Left renal pelvis (tissue), 4 donors: ENCODE measurements around the gene NPC1L1. TPM values are rescaled to one million over a fixed set of nuclear protein-coding genes. Genes with fewer than 3 reads are reported as not detected.

Experiments
- DNase-seq, 4 donors: peaks; one replicate each; pipeline ENCODE4 v3.0.0-alpha.2; 2013; ENCODE audit warnings: low read depth in 4 of 4, low spot score in 3 of 4
- polyA plus RNA-seq, 4 donors: library from polyadenylated mRNA; unstranded; fragments of 120-200 nt; gene quantifications; one replicate each; pipeline ENCODE4 v1.2.1, GENCODE V29; 2013; ENCODE audit not compliant: insufficient read length in 4 of 4

NPC1L1 gene
- 1 to 10 TPM in 3 of 4 donors, under 1 TPM in 1; 0.15 to 3.2 (median 2.3) TPM for polyA plus RNA-seq

DNA sequence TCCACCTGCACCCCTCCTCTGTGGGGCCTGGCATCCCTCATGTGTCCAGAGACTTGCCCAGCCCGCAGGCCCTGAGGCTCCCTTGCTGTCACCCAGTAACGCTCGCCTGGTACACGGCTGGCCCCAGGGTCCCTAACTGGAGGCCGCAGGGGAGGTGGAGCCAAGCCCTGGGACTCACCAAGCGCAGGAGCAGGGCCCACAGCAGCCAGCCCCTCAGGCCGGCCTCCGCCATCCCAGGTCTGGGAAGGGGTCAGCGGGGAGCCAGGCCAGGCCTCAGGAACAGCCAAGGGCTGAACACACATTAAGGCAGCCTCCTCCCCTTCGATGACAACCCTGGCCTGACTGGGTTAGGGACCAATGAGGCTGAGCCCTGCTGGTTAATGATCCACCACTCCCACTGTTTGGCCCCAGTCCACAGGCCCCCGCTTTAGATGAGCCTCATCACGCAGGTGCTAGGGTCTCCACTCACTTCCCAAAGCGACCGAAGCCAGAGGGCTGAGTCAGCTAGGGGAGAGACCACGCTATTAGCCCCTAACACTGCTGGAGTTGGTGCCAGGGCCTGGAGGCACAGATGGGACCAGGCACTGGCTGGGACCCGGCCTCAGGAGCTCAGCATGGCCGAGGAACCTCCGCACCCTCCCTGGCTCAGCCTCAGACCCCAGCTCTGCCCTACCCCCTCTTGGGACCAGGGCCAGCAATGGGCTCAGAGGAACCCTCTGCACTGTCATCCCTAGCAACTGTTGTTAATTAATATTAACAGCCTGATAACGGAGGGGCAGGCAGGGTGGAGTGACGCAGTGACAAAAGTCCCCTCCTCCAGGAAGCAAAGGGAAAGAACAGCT lies at the start of gene NPC1L1:
Gene NPC1L1 (minus strand): TSS at position 303 of the 842 bp plus-strand sequence. CDS start 71 bp downstream, at position 232.
- no peak for DNase-seq

DNA sequence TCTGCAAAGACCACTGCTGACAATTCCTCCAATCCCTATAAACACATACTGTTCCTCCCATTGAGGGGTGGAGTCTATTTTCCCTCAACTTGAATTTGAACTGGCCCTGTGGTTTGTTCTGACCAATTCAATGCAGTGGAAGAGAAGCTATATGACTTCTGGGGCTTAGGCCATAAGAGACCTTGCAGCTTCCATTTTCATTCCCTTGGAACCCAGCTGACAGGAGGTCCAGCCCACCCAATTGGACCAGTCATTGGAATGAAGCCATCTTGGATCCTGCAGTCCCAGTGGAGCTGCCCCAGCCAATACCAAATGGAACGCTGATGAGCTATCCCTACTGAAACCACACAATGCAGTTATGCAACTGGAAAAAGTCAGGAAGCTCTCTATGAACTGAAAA lies 49.8 kb upstream of the NPC1L1 start:
- DNase-seq = no peak

GRCh38 chr7:44587843-44588711 lies 46.9 kb upstream of the NPC1L1 start:
- no peak for DNase-seq

DNA sequence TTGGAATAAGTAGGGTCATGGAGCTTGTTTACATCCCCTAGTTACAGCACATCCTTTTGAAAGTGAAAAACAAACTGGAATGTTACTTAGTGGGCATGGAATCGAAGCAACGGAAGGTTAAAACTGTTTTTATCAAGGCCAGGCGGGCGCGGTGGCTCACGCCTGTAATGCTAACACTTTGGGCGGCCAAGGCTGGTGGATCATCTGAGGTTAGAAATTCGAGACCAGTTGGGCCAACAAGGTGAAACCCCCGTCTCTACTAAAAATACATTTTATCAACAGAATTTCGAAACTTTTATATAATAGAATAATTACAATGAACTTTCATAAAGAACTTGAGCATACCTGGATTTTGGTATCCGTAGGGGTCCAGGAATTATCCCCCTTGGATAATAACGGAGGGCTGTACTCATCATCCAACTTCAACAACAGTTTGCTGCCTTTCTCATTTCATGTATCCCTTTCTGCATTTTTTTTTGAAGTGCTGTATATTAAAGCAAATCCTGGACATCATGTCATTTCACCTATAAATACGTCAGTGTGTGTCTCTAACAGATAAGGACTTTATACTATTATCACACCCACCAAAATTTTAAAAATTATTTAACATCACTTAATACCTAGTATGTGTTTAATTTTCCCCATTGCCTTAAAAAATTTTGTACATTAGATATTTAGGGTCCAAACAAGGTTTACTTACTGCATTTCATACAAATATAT lies 42.2 kb upstream of the NPC1L1 start:
- DNase-seq = no peak

GRCh38 chr7:44581879-44582603 lies 40.9 kb upstream of the NPC1L1 start, which contains the start of gene TMED4:
Gene TMED4, minus strand, starts transcription at chr7:44582231. Its CDS starts 25 bp downstream, at chr7:44582206.
- DNase-seq = peak; percentile 94 to 96 (median 95)

GRCh38 chr7:44580945-44581878 lies 40.1 kb upstream of the NPC1L1 start:
- no peak for DNase-seq

DNA sequence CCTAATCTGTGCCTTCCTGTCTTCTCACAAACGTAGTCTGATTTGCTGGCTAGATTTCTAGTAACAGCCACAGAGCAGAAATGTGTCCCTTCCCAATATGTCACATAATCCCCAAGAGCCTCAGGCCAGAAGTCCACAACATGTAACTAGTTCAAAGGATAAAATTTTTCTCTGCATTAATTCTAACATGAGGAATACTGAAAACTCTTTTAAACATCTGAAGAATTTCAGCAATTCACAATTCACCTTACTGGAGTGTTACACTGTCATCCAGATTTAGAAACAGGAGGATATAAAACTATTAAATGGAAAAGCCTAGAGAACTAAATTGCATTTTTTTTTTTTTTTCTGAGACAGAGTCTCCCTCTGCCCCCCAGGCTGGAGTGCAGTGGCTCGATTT lies 35.1 kb upstream of the NPC1L1 start:
- no peak for DNase-seq

DNA sequence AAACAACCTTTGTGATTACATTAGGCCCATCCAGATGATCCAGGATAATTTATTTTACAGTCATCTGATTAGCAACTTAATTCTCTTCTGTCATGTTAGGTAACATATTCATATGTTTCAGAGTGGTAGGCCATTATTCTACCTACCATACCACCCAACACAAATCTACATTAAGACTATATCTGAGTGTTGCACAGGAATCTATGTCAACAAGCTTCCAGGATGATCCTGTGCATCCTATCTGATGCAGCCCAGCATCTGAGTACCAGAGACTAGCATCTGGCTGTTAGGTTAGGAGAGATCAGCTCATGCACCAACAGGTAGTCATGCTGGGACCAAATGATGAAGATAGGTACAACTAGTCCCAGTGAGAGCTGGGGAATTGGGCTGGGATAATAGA lies 33.9 kb upstream of the NPC1L1 start:
- no peak for DNase-seq

- DNase-seq = no peak
These were observed 33.2 kb upstream of the NPC1L1 start for GRCh38 chr7:44574287-44574872.

GRCh38 chr7:44573464-44574286 lies 32.5 kb upstream of the NPC1L1 start, which contains the start of gene DDX56:
Gene DDX56, minus strand, starts transcription at chr7:44573908. Its CDS starts 13 bp downstream, at chr7:44573895.
- peak; percentile 81 to 89 (median 86) for DNase-seq

DNA sequence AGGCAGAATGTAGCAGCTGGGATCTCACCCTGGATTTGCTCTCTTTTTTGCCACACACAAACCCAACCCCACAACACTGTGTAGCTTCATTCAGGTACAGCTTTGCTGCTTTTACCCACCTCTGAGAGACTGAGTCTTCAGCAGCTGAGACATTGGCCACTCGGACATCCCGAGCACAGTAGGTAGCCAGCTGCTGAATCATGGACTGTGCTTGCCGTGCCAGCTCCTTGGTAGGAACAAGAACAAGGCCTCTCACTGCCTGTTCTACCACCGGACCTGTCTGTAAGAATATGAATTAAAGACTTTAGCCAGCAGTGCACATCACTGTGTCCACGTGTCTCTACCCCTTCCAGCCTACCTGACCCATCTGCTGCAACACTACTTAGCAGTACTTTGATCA lies 31.6 kb upstream of the NPC1L1 start:
- DNase-seq = no peak

DNA sequence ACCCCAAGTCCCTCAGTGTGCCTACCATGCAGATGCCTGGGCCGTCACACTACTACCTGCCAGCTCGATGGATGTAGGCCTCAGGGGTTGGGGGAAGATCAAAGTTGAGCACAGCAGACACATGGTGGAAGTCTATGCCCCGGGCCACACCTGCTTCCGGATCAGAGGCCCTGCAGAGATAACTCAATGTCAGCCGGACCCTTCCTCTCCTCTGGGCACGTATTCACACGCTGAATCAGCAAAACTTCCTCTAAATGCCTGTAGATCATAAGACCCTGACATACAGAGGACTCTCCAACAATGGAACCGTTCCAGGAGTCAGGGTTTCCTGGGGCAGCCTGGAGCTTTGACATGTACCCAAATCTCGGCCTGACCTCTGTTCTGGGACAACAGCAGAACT lies 28.8 kb upstream of the NPC1L1 start:
- no peak for DNase-seq

- DNase-seq = no peak
These were observed 27.8 kb upstream of the NPC1L1 start for GRCh38 chr7:44568771-44569560.

DNA sequence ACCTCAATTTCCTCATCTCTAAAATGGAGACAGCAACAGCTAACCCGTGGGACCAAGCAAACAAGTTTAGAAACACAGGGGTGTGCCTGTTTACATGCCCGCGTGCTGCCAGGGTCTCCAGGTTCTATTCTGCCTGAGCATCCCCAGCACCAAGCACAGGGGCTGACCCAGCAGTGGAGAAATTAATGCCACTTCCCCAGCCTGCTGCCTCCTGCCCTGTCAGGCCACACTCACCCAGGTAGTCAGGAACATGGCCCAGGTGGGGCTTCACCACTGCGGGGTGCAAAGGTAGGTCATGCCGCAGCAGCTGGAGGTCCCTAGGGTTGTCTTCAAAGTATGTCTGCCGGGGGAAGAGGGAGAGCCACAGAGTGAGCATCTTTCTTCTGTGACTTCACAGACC lies 26.8 kb upstream of the NPC1L1 start:
- no peak for DNase-seq

DNA sequence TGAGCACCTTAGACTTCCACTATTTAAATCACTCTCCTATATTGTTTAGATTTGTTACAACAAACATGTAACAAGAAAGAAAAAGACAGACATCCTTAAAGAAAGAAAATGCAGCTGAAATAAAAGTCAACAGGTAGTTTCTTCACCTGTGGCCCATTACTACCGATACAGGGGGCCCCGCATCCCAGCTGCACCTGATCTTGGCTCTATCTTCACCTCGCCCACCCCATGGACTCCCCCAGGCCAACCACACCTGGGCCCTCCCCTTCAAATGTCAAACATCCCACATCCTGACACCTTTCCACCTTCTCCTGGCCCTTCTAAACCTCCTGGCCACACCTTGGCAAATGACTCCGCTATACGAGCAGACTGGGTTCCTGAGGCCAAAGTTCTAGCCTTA lies 25.6 kb upstream of the NPC1L1 start:
- DNase-seq = no peak

DNA sequence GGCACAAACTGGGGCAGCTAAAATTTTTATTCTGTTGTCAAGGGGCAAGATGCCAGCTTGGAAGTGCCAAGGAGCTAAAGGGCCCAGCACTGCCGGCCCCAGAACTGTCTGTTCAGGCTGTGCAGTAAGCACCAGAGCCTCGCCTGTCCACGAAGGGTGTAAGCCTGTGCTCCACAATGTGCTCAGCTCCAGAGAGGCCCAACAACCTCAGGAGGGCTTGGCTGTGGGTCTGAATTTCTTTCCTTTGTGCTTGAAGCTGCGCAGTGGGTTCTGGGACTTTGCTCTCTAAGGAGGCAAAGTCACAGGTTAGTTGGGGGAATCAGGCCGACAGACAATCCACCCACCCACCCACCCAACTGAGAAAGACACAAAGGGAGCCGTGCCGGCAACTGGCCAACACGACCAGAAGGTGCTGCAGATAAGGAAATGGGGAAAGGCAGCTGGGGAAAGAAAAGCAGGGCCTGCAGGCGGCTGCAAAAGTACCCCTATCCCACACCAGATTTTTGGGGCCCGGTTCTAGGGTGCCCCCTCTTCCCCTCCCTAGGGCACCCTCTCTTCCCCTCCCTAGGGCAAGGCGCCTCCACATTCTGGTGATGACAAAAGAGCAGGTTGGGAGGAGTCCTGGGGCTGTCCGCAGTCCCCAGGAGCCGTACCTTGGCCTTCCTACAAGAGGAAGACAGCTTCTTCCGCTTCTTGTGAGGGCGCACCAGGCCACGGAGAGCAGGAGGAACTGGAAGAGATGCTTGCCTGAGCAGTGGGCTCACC lies 24.8 kb upstream of the NPC1L1 start:
- no peak for DNase-seq
